Measurements from ENCODE around the gene HDAC8.

The HDAC8 gene

DNA sequence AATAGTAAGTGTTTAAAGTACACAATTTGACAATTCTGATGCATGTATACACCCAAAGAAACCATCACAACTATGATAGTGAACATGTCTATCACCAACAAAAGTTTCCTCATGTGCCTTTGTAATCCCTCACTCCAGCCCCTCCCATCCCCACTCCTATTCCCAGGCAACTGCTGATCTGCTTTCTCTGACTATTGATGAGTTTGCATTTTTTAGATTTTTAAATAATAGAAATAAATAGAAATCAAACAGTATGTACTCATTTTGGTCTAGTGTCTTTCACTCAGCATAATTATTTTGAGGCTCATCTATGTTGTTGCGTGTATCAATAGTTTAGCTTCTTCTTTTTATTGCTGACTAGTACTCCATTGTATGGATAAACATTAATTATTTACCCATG is 290.3 kb downstream of the HDAC8 start:
- DNase-seq (ENCODE audit: low spot score in 2 of 2) = no peak
- Histone ChIP-seq H3K36me3 (replicated peaks) (no peaks in the 10 kb centered on the region), H3K4me3 (no peak overlapping the region), H3K27me3 (ENCODE audit: low read depth) (no peaks in the 10 kb centered on the region), H3K4me1 (no peaks in the 10 kb centered on the region), H3K9me3 (no peaks in the 10 kb centered on the region)
- in situ Hi-C loops (cut with MboI; ENCODE audit: low sequenced_read_pairs) = loop anchor here (25.0 kb wide), 1 partner anchor 255 kb away; no protein-coding TSS in a partner anchor

DNA sequence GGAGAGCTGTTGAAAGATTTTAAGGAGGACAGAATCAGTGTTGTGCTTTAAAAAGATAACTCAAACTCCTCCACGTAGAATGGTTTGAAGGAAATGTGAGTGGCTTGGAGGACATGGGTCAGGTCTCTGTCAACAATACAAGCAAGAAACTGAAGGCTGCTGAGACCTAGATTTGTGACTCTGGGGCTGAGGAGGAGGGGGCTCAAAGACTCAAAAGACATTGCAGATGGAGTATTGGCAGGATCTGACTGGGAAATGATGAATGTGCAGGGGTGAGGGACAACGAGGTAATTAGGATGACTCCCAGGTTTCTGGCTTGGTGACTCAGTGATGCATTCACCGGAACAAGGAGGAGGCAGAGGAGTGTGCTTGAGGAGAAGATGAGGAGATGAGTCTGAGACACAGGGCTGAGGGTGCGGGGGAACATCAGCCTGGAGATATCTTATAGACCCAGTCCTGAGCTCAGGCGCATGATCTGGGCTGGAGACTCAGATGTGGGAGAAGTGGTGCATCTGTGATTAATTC is 292.3 kb downstream of the HDAC8 start:
- in situ Hi-C loops (cut with MboI; ENCODE audit: low sequenced_read_pairs) = loop anchor here (25.0 kb wide), 1 partner anchor 257 kb away; no protein-coding TSS in a partner anchor
- H3K36me3 ChIP-seq (replicated peaks) = peaks cover 16% of the 10 kb centered on the region
- H3K4me1 ChIP-seq = no peaks in the 10 kb centered on the region
- H3K4me3 ChIP-seq = no peak overlapping the region
- no peaks in the 10 kb centered on the region for H3K27me3 ChIP-seq (ENCODE audit: low read depth)
- DNase-seq (ENCODE audit: low spot score in 2 of 2) = no peak
- H3K9me3 ChIP-seq = no peaks in the 10 kb centered on the region

Data from HAP-1 (cell line).